Stimulated activated naive CD4-positive, alpha-beta T cell treated with Interleukin-2 at 50 U/mL for 16 hours (primary cell): ENCODE measurements around the gene OTUD4.
"Not testable (repeated sequence)": the region's sequence is repeated elsewhere in the genome, so short reads cannot be mapped to it uniquely, and the experiment has no call there.

ENCODE experiments used
- DNase-seq: peaks from one replicate; lab custom pipeline; 2025; lab: John Stamatoyannopoulos, UW

OTUD4 gene

DNA sequence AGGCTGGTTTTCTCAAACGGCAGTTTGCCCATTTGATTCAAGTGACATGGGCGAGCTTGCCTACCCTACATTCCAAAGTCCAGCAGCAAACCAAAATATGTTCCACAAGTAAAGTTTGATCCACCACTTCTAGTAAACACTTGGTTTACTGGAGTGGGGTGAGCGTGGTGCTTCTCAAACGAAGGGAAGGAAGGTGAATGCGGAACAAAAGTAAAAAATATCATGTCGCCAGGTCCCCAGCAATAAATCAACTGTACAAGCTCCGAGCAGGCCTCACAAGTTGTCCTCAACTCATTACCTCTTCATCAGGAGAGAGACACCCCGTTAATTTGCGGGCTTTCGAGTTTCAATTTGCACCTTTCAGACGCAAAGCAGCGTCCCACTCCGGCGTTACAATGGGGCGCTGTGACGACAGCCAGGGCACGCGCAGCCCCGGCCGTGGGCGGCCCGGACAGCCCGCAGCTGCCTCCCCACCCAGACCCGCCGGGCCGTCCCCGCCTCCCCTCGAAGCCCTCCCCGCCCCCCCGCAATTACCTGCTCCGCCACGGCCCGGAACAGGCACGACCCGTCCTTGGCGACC, 1.0 kb downstream of the OTUD4 start:
- DNase-seq = peak; percentile 82

DNA sequence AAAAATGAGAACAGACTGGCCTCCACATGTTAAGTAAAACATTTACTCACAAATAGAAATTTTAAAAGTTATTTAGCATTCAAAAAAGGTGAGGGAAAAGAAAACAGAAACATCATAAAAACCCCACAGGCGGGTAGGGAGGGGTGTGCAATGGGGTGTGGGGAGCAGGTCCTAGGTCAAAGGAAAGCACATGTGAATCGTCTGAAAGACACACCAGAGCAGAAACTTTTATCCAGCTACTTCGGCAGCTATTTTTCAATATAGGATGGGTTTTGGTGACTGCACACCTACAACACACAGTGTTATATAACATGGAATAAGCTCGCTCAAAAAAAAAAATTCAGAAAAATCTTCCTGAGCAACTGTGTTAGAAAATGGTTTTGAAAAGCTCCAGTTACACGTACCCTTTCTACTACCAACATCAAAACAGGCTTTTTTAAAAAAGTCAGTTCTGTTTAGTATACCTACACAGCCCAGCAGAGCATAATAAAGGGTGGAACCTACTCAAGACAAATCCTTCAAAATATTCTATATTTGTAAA, 1.6 kb downstream of the OTUD4 start:
- DNase-seq = no peak

DNA sequence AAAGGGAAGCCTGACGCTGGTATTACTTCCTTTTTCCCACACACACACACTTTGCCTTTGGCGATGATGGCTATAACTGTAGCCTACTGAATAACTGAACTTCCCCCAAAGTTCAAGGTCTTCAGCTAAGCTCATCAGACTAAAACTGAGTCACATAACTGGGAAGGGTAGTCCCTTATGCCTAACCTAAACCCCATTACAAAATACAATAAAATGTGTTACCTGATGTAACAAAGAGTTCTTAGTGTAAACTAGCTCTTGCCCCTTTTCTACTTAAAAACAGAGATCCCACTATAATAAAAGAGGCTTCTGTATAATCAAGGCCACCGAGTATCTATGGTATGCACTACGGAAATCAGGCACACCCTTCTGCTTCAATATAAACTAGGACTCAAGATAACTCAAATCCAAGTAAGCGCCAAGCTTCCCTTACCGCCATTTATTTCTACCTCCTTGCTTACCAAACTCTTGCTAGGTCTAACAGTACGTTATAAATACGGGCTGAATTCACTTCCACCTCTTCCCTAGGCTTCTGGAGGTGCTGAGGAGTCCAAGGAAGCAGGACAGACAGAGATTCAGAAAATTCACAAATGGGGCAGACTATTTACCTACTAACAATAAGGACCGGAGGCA, 2.4 kb downstream of the OTUD4 start:
- no peak for DNase-seq

DNA sequence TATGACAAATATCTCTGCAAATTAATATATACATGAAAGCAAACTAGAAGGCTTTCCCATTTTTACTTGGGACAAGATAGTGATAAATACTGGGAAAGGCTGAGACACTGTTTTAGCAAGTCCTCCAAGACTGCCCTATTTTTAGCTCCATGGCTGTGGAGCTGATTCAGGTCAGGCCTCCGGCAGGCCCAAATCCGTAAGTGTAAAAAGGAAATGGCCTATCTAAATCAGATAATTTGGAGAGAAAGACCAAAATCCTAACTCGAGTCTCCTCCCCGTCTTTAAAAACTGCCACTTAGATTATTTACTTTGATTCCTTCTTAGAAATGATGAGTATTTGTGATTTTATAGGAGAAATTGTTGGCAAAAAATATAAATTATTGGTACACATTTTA, 2.9 kb downstream of the OTUD4 start:
- no peak for DNase-seq

DNA sequence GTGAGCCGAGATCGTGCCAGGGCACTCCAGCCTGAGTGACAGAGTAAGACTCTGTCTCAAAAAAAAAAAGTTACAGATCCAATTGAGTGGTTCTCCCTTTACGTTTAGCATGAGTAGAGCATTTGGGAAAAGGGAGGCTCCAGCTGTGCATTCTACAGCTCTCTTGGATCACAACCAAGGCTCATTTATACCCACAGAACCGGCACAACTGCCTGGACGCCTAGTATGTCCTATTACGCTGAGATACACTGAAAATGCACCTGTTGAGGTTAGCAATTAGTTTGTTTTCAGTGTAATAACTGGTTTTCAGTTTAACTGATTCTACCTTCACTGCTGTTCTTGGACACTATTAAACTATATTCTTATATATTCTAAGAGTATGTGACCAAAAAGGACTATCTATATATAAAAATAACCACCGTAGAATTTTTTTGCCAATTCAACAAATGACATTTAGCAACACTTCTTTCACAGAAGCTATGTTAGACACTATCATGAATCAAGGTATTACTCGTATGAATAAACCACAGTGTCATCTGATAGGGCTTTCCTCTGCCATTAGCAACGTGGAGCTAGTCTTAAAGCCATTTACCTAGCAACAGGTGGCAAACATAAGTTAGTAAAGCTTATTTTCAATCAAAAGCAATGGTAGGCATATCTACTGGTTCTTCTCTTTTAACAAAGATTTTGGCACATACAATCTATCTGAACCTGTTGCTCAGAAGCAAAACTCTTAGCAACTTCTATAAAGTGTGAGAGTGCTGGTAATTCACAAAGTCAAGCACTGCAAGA, 3.6 kb downstream of the OTUD4 start:
- no peak for DNase-seq

DNA sequence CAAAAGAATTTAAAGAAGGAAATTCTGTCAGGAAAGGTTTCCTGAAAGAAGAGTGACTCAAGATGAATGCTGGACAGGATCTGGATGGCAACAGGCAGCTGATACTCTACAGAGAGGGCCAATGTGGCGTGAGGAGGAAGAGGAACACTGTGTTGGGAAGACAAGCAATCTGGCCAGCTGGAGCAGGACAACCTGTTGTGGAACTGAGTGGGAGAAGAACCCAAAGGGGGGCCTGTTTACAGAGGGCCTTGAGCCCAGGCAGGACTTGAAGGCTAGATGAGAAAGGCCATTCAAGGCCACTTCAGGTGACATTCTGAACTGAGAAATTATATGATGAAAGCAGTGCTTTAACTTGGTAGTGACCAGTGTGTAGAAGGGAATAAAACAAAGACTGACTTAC, 8.5 kb downstream of the OTUD4 start:
- DNase-seq = no peak

DNA sequence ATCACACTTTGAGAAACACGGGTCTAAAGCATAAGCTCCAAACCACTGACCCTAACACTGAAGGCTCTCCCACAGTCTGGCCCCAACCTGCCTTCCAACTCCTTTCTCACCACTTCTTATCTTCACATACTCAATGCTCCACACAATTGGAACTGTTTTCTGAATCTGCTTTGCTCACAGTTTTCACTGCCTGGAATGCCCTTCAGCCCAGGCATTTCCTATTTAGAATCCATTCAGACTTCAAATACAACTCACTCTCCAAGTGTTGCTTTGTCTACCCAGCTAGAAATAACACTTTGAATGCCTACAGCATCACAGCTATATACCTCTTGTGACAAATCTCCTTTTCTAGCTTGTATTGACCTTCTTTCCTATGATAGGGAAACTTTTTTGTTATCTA, 10.2 kb downstream of the OTUD4 start:
- DNase-seq = no peak

DNA sequence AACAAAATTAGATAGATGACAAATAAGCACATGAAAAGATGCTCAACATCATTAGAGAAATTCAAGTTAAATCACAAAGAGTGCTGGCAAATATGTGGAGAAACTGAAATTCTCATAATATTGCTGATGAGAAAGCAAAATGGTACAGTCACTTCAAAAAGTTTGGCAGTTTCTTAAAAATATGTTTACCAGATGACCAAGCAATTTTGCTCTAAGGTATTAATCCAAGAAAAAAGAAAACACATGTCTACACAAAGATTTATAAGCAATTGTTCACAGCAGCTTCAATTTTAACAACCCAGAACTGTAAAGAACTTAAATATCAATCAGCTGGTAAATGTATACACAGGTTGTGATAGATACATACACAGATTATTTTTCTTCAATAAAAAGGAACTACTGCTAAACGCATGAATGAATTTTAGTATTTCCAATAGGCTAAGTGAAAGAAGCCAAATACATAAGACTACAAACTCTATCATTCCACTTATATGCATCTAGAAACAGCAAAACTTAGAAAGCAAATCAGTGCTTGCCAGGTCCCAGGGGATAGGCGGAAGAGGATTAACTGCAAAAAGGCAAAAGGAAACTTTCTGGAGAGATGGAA, 11.7 kb downstream of the OTUD4 start:
- DNase-seq = no peak

DNA sequence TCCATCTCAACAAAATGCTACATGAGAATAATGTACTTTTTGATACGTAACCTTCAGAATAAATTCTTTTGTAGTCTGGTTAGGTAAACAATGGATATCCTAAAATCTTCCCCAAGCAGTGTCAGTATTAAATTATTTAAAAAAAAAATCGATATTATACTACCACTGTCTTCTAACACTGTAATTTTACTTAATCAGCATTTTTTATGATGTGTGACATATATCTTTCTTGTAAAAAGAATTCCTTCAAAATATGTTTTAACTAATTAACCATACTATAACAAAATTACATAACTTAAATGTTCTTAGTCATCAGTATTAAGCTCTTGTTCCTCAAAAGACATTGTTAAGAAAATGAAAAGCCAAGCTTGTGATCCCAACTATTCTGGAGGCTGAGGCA, 12.5 kb downstream of the OTUD4 start:
- DNase-seq = no peak

DNA sequence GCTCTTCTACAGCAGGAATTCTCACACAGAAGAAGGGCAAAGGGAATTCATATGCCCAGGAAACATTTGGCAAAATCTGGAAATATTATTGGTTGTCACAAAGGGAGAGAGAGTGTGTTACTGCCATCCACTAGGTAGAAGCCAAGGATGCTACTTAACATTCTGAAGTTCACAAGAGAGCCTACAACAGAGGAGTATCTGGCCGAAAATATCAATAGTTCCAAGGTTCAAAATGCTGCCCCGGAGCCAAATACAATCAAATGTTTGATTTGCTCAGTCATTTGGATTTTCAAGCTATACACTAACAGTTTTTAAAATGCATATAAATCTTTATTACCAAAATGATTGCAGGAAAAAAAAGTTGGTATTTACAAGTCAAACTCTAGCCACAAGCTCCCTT, 18.8 kb downstream of the OTUD4 start:
- no peak for DNase-seq

DNA sequence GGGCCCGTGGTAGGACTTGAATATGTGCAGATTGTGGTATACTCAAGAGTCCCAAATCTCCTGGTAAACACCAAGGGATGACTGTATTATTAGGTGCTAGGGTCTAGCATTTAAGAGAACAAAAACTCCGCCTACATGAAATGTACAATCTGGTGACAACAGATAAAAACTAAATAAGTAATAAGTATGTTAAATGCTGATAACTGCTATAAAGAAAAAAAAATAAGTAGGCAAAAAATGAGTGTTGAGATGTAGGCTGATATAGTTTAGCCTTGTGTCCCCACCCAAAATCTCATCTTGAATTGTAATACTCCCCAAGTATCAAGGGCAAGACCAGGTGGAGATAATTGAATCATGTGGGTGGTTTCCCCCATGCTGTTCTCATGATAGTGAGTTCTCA, 23.4 kb downstream of the OTUD4 start:
- DNase-seq = no peak

DNA sequence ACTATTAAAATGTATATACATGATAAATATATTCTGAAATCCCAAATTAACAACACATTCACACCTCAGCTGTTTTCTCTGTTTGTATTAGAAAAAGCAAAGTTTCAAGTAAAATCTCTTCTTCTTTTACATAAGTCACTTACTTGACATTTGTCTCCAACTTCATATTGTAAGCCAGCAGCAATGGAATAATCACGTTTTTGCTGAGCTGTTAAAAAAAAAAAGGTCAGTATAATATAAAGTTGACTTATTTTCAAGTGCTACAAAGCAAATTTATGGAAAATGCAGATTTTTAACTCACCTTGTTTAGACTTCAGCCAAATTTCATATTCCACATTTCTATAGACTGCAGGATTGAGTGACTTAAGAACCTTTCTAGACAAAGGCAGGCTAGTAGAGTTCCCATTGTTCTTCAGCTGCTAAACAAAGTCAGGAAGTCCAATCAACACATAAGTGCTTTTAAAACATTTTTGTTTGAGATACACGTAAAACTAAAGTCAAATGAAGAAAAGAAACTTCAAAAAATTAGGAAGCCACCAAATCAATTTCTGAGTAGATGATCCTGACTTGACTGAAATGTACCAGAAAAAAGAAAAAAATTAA, 25.0 kb downstream of the OTUD4 start:
- no peak for DNase-seq

DNA sequence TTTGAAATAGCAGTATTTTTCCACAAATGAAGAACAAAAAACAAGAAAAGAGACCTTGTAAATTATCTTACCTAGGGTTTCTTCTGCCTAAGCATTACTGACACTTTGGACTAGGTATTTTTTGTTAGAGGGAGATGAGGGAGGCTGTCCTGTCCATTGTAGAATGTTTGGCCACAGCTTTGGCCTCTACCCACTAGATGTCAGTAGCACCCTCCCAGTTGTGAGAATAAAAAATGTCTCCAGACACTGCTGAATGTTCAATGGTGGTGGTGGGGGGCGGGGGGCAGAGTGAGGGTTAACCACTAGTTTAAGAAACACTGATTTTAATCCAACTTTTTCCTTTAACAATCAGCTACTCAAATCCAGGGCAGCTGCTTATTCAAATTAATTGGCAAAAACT, 25.8 kb downstream of the OTUD4 start:
- DNase-seq = no peak

DNA sequence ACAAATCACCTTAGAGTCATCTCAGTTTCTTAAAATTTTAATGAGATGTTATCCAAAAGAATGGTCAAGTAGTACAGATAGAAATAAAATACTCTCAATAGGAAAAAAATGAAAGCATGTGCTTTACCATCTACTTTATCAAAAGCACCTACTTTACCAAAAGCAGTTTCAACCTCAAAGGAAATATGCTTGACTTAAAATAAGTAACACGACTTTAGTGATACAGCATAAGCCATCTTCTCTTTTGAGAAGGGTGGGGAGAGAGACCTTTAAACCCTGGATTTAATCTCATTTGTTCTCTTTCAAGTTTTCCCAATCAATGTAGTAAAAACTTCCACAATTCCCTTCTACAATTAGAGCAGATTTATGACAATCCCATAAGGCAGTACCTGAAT, 26.5 kb downstream of the OTUD4 start:
- DNase-seq = no peak

DNA sequence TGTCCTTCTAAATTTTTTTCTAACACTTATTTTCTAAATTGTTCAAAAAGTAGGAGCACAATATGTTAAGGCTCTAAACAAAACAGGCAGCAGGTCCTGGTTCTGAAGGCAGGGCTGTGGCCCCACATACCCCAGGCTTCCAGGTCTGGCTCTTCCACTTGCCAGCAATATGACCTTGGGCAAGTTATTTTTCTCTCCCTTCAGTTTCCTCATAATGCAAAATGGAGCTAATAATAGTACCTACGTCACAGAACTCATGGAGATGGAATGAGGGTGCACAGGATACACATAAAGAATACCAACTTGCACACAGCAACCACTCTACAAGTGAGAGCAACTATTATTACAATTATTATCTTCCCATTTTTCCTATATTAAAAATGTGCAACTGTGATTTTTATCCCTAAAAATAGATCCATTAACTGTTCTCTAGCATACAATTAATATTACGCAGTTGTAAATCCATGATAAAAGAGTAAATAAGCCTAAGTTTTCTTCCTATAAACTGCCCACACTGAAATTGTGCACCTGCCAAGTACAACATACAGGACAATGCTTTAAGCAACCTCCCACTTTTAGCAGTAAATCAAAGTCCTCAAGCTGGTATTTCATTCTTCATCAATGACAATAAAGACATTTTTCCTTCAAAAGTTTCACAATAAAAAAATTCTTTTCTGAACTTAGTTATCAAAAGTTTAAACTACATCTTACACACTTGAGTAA, 27.0 kb downstream of the OTUD4 start:
- no peak for DNase-seq

DNA sequence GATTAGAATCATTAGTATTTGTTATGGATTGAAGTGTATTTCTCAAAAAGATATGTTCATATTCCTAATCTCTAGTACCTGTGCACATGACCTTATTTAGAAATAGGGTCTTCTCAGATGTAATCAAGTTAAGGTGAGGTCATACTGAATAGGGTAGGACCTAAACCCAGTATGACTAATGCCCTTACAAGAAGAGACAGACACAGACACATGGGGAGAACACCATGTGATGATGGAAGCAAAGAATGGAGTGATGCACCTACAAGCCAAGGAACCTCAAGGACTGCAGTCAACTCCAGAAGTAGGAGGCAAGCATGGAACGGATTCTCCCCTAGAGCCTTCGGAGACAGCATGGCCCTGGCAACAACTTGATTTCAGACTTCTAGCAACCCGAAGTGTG, 31.4 kb downstream of the OTUD4 start:
- DNase-seq = no peak

DNA sequence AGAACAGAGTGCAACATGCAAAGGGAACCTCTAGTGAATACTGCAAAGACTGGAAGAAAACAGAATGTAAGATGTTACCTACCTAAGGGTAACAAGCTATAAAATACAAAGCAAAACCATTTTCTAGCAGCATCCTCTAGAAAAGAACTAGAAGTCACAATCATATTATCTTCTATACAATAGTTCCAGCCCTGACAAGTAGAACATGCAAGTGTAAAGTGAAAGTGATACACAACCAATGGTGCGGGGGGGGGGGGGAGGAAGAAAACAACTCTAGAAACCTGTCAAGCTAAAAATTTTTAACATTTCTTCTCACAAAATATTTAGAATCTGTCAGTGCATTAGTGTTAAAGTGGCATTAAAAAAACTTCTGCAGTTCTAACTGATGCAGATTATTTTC, 44.2 kb downstream of the OTUD4 start:
- not testable (repeated sequence) for DNase-seq

DNA sequence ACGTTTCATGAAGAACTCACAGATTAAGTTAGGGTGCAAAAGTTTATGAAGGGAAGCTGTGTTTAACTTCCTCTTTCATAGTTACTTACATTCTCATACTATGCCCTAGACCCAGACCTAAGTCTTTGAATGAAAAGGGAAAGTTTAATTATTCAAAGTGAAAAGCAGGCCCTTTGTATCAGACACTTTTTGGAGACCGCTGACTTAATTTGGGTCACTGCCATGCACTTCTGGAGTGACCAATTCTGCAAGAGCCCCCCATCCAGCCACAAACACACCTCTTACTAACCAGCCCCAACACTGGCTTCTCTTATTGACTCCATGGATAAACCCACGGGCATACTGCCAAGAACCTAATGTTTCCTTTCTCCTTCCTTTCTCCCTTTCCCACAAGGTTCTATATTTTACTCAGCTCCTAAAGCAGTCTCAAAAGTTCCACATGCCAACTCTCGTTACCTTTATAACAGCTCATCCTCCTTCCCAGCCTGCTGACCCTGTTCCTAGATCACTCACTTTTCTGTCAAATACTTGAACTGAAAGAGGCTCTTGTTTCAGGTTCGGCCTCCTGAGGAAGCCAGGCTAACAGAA, 47.8 kb downstream of the OTUD4 start:
- DNase-seq = no peak

DNA sequence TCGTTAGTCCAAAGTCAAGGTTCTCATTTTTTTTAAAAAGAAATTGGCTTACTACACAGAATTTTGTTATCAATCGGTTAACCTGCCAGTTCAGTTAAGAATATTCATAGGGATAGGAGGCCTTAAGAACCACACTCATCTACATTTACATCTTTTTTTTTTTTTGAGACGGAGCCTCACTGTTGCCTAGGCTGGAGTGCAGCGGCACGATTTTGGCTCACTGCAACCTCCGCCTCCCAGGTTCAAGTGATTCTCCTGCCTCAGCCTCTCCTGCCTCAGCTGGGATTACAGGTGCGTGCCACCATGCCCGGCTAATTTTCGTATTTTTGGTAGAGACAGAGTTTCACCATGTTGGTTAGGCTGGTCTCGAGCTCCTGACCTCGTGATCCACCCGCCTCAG, 48.5 kb downstream of the OTUD4 start:
- DNase-seq = no peak

DNA sequence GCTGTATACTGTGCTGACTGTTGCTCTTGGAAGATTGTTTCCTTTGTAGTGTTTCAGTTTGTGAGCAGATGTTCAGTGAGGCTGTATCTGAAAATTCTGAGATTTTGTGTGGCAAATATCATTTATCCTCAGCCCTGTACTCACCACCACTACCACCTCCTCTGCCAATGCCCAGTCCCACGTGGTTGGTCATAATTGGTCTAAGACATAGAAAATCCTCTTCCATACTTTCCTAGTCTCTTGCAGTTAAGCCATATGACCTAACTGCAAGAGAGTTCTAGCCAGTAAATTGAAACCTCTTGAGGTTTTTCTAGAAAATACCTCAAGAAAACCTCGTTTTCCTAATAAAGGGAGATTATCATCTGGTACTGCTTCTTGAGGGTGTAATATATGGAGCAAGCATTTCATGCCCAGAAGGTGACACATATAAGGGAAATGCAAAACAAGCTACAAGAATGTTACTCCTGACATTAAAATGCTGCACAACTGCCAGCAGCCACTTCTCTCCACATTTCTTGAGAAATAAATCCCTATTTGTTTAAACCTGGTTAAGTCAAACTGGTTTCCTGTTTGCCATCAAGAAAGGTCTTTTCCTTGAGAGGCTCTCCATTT, 49.5 kb downstream of the OTUD4 start:
- DNase-seq = no peak

DNA sequence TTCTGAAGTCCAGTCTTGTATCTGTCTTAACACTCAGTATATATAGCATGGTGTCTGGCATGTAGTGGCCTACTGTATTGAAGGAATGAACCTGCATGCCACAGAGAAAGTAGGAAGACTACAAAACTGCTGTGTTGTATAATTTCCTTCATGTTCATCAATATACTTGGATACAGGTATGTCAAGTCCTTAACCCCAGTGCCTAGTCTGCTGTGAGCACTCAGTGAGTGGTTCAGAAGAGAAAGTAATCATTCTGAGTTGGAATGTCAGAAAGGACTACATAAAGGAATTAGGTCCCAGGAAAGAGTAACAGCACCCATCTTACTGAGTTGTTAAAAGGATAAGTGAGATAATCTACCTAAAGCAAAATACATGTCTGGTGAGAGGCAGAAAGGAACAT, 50.3 kb downstream of the OTUD4 start:
- no peak for DNase-seq
